OCI-LY3 (cell line): ENCODE measurements around the gene GRIK1.

ENCODE experiments used
- H2AFZ ChIP-seq: fragments of 200-600, 300-600 bp; shearing (Covaris generic); 2 replicates; pipeline ENCODE4 v1.6.0; 2014; ENCODE audit warnings: antibody characterized with exemption, low read depth, low read length
- H3K27ac ChIP-seq: fragments of 200-600, 300-600 bp; sonication (generic); 2 replicates; pipeline ENCODE4 v1.5.1; 2014; ENCODE audit warnings: mild to moderate bottlenecking, low read length, moderate library complexity, mixed read lengths
- H3K27me3 ChIP-seq: fragments of 200-600, 300-600 bp; sonication (generic); 2 replicates; pipeline ENCODE4 v1.6.1; 2014; ENCODE audit warnings: low read depth, low read length, mixed read lengths
- H3K36me3 ChIP-seq: fragments of 200-600, 300-600 bp; sonication (generic); replicated peaks from 2 replicates; pipeline ENCODE3; 2014; ENCODE audit warnings: low read depth, low read length, mixed read lengths
- H3K4me1 ChIP-seq: fragments of 300-600, 200-600 bp; sonication (generic); 2 replicates; pipeline ENCODE4 v1.6.1; 2014; ENCODE audit warnings: low read length, mixed read lengths
- H3K4me2 ChIP-seq: fragments of 200-600, 300-600 bp; sonication (generic); 2 replicates; pipeline ENCODE4 v1.6.1; 2014; ENCODE audit warnings: low read length, mixed read lengths
- H3K4me3 ChIP-seq: fragments of 300-600, 200-600 bp; sonication (generic); 2 replicates; pipeline ENCODE4 v1.5.1; 2014; ENCODE audit warnings: antibody characterized with exemption, mild to moderate bottlenecking, low read length, moderate library complexity
- H3K79me2 ChIP-seq: fragments of 300-600, 200-600 bp; shearing (Covaris generic); 2 replicates; pipeline ENCODE4 v1.6.1; 2014; ENCODE audit warnings: mild to moderate bottlenecking, low read length, mixed read lengths
- H3K9ac ChIP-seq: fragments of 300-600, 200-600 bp; shearing (Covaris generic); 2 replicates; pipeline ENCODE4 v1.6.0; 2014; ENCODE audit warnings: mild to moderate bottlenecking, low read length, moderate library complexity
- H3K9me3 ChIP-seq: fragments of 200-600, 300-600 bp; shearing (Covaris generic); 2 replicates; pipeline ENCODE4 v1.6.1; 2014; ENCODE audit warnings: low read length, mixed read lengths; ENCODE audit not compliant: insufficient read depth
- H4K20me1 ChIP-seq: fragments of 200-600, 300-600 bp; sonication (generic); 2 replicates; pipeline ENCODE4 v1.6.1; 2016; ENCODE audit warnings: low read length, mixed read lengths; ENCODE audit not compliant: insufficient read depth
- CTCF ChIP-seq: fragments of 200-600, 300-600 bp; sonication (generic); IDR thresholded peaks from 2 replicates; pipeline ENCODE4 v1.5.1; 2014; ENCODE audit warnings: antibody characterized with exemption, low read length, low read depth
- EZH2phosphoT487 ChIP-seq: fragments of 200-600 bp; shearing (Covaris generic); IDR thresholded peaks from 2 replicates; pipeline ENCODE4 v1.6.1; 2018; ENCODE audit warnings: antibody characterized with exemption, mixed run types, low read depth

The GRIK1 gene

GRCh38 chr21:29719521-29719920 lies 220.3 kb downstream of the GRIK1 start:
- Histone ChIP-seq H3K9me3 (no peaks in the 10 kb centered on the region), H3K27me3 (no peaks in the 10 kb centered on the region), H3K27ac (no peak overlapping the region), H4K20me1 (no peaks in the 10 kb centered on the region), H3K36me3 (no peaks in the 10 kb centered on the region), H3K4me2 (no peak overlapping the region), H3K4me3 (no peak overlapping the region), H3K4me1 (no peaks in the 10 kb centered on the region), H3K9ac (no peak overlapping the region), H2AFZ (no peak overlapping the region), H3K79me2 (no peaks in the 10 kb centered on the region)
- no peak for TF ChIP-seq CTCF
- TF ChIP-seq EZH2phosphoT487, result no peak

- H3K4me1 ChIP-seq, result no peaks in the 10 kb centered on the region
- no peak for TF ChIP-seq EZH2phosphoT487
- TF ChIP-seq CTCF, result no peak
Measured at GRCh38 chr21:29718081-29718815, 221.5 kb downstream of the GRIK1 start.

GRCh38 chr21:29717659-29718058 lies 222.1 kb downstream of the GRIK1 start:
- H3K79me2 ChIP-seq, result no peaks in the 10 kb centered on the region
- no peaks in the 10 kb centered on the region for H4K20me1 ChIP-seq
- H3K27ac ChIP-seq, result no peak overlapping the region
- no peak overlapping the region for H3K9ac ChIP-seq
- H3K9me3 ChIP-seq, result no peaks in the 10 kb centered on the region
- no peak overlapping the region for H2AFZ ChIP-seq
- no peaks in the 10 kb centered on the region for H3K4me1 ChIP-seq
- no peaks in the 10 kb centered on the region for H3K27me3 ChIP-seq
- H3K4me3 ChIP-seq, result no peak overlapping the region
- TF ChIP-seq CTCF (no peak), EZH2phosphoT487 (no peak)
- no peak overlapping the region for H3K4me2 ChIP-seq
- H3K36me3 ChIP-seq, result no peaks in the 10 kb centered on the region

More at GRCh38 chr21:29718081-29718815, 221.5 kb downstream of the GRIK1 start:
- Histone ChIP-seq H3K27ac (no peak overlapping the region), H3K4me3 (no peak overlapping the region), H3K9me3 (no peaks in the 10 kb centered on the region), H3K36me3 (no peaks in the 10 kb centered on the region), H2AFZ (no peak overlapping the region), H3K27me3 (no peaks in the 10 kb centered on the region), H3K79me2 (no peaks in the 10 kb centered on the region), H3K9ac (no peak overlapping the region), H3K4me2 (no peak overlapping the region), H4K20me1 (no peaks in the 10 kb centered on the region)

GRCh38 chr21:29716753-29717152 lies 223.0 kb downstream of the GRIK1 start:
- no peaks in the 10 kb centered on the region for H3K4me1 ChIP-seq
- H3K9me3 ChIP-seq, result no peaks in the 10 kb centered on the region
- no peak overlapping the region for H2AFZ ChIP-seq
- TF ChIP-seq EZH2phosphoT487 (no peak), CTCF (no peak)
- no peaks in the 10 kb centered on the region for H3K36me3 ChIP-seq
- H3K27ac ChIP-seq, result no peak overlapping the region
- no peak overlapping the region for H3K4me2 ChIP-seq
- no peak overlapping the region for H3K9ac ChIP-seq
- no peaks in the 10 kb centered on the region for H4K20me1 ChIP-seq
- H3K79me2 ChIP-seq, result no peaks in the 10 kb centered on the region
- H3K27me3 ChIP-seq, result no peaks in the 10 kb centered on the region
- H3K4me3 ChIP-seq, result no peak overlapping the region
